ENCODE measurements around the gene C2CD3. TPM values are rescaled to one million over a fixed set of nuclear protein-coding genes. Genes with fewer than 3 reads are reported as not detected.

Gene C2CD3
- total RNA-seq, 4 donors from 2014 or later, result 17.5 to 34.0 (median 19.0) TPM

GRCh38 chr11:74004046-74004695, 166.6 kb downstream of the C2CD3 start:
- TF ChIP-seq CTCF (IDR thresholded peaks at IDR 0.05), result no peak
- DNase-seq (ENCODE audit: low spot score) (no peak), ATAC-seq (ENCODE audit: low FRiP score) (no peak)

GRCh38 chr11:74002832-74003231, 168.0 kb downstream of the C2CD3 start:
- DNase-seq (ENCODE audit: low spot score) (no peak), ATAC-seq (ENCODE audit: low FRiP score) (no peak)
- no peak for TF ChIP-seq CTCF (IDR thresholded peaks at IDR 0.05)

GRCh38 chr11:74001822-74002286, 168.9 kb downstream of the C2CD3 start:
- ATAC-seq (ENCODE audit: low FRiP score) (no peak), DNase-seq (ENCODE audit: low spot score) (no peak)
- no peak for TF ChIP-seq CTCF (IDR thresholded peaks at IDR 0.05)

- TF ChIP-seq CTCF (IDR thresholded peaks at IDR 0.05), result no peak
- ATAC-seq (ENCODE audit: low FRiP score) (no peak), DNase-seq (ENCODE audit: low spot score) (no peak)
These were observed 170.3 kb downstream of the C2CD3 start for GRCh38 chr11:74000307-74001133.

- DNase-seq (ENCODE audit: low spot score), result no peak
- TF ChIP-seq CTCF (IDR thresholded peaks at IDR 0.05), result no peak
- ATAC-seq (ENCODE audit: low FRiP score), result no peak
These were observed 171.1 kb downstream of the C2CD3 start for GRCh38 chr11:73999581-74000306.

GRCh38 chr11:73998846-73999575, 171.8 kb downstream of the C2CD3 start:
- no peak for DNase-seq (ENCODE audit: low spot score)
- TF ChIP-seq CTCF (IDR thresholded peaks at IDR 0.05), result no peak

More at GRCh38 chr11:73998846-73999575, 171.8 kb downstream of the C2CD3 start:
- no peak for ATAC-seq (ENCODE audit: low FRiP score)
